Skin epidermis (tissue), 12 donors: ENCODE data around the gene ZBED2.
A peak's percentile ranks its signal among the peaks of the same experiment; 100 is the strongest.
"Not testable (repeated sequence)": the region's sequence is repeated elsewhere in the genome, so short reads cannot be mapped to it uniquely, and the experiment has no call there.

Experiments used
- H3K27ac ChIP-seq, 21 experiments: fragments of 200-600 bp; sonication (generic) in 11 of 21; one replicate each; pipeline ENCODE4 v1.5.0; 2020; ENCODE audit warnings: mild to moderate bottlenecking in 3 of 21, inconsistent platforms in 2 of 21, moderate library complexity in 2 of 21
- H3K4me3 ChIP-seq, 7 experiments: fragments of 200-600 bp; sonication (generic) in 2 of 7; one replicate each; pipeline ENCODE4 v1.5.0; 2020; ENCODE audit warnings: inconsistent platforms in 2 of 7, mild to moderate bottlenecking in 2 of 7, moderate library complexity in 1 of 7

ZBED2 gene

GRCh38 chr3:111579495-111579894, 15.7 kb downstream of the ZBED2 start:
- Histone ChIP-seq H3K4me3 (no peak overlapping the region), H3K27ac (no peak overlapping the region)

GRCh38 chr3:111578867-111579266, 16.3 kb downstream of the ZBED2 start:
- no peak overlapping the region for H3K4me3 ChIP-seq
- no peak overlapping the region for H3K27ac ChIP-seq

GRCh38 chr3:111577798-111578685, 17.1 kb downstream of the ZBED2 start:
- Histone ChIP-seq H3K4me3 (no peak overlapping the region), H3K27ac (no peak overlapping the region)

- H3K4me3 ChIP-seq, result no peak overlapping the region
- no peak overlapping the region for H3K27ac ChIP-seq
These were observed 18.0 kb downstream of the ZBED2 start for GRCh38 chr3:111577113-111577512.

GRCh38 chr3:111571907-111572460, 23.2 kb downstream of the ZBED2 start:
- H3K4me3 ChIP-seq, result no peak overlapping the region
- H3K27ac ChIP-seq, result no peak overlapping the region

- H3K27ac ChIP-seq, result no peak overlapping the region
- H3K4me3 ChIP-seq, result no peak overlapping the region
These were observed 23.9 kb downstream of the ZBED2 start for GRCh38 chr3:111571282-111571681.

- Histone ChIP-seq H3K4me3 (no peak overlapping the region), H3K27ac (no peak overlapping the region)
These were observed 24.6 kb downstream of the ZBED2 start for GRCh38 chr3:111570404-111571030.

- Histone ChIP-seq H3K4me3 (no peak overlapping the region), H3K27ac (no peak overlapping the region)
These were observed 26.2 kb downstream of the ZBED2 start for GRCh38 chr3:111568911-111569310.

- H3K4me3 ChIP-seq, result no peak overlapping the region
- H3K27ac ChIP-seq, result no peak overlapping the region
These were observed 26.8 kb downstream of the ZBED2 start for GRCh38 chr3:111568355-111568754.

GRCh38 chr3:111566844-111567243, 28.3 kb downstream of the ZBED2 start:
- Histone ChIP-seq H3K27ac (no peak overlapping the region), H3K4me3 (no peak overlapping the region)

- peak overlapping the region in 1 of 7 experiments; percentile 27 for H3K4me3 ChIP-seq
These were observed 33.2 kb downstream of the ZBED2 start for GRCh38 chr3:111561902-111562301.

GRCh38 chr3:111548756-111549155, 46.4 kb downstream of the ZBED2 start:
- peak overlapping the region in 4 of 21 experiments; percentile 24 to 83 (median 63) for H3K27ac ChIP-seq
- H3K4me3 ChIP-seq, result no peak overlapping the region

More at GRCh38 chr3:111561902-111562301, 33.2 kb downstream of the ZBED2 start:
- not testable (repeated sequence) for H3K27ac ChIP-seq

- Histone ChIP-seq H3K27ac (peak overlapping the region in 8 of 21 experiments; percentile 11 to 83 (median 53)), H3K4me3 (no peak overlapping the region)
These were observed 47.1 kb downstream of the ZBED2 start for GRCh38 chr3:111548092-111548491.

- H3K4me3 ChIP-seq, result no peak overlapping the region
- H3K27ac ChIP-seq, result peak overlapping the region in 7 of 21 experiments; percentile 11 to 83 (median 54)
These were observed 47.5 kb downstream of the ZBED2 start for GRCh38 chr3:111547631-111548030.

- H3K27ac ChIP-seq, result peak overlapping the region in 3 of 21 experiments; percentile 18 to 83 (median 26)
- no peak overlapping the region for H3K4me3 ChIP-seq
These were observed 49.8 kb downstream of the ZBED2 start for GRCh38 chr3:111545349-111545748.
